ENCODE measurements around the gene CMAS. TPM values are rescaled to one million over a fixed set of nuclear protein-coding genes. Genes with fewer than 3 reads are reported as not detected.

Gene CMAS
- total and polyA plus RNA-seq, 2 of the 8 experiments (the other 6 are each of a cell fraction or from before 2014, with no cell fraction given): 13.2 to 59.8 TPM

DNA sequence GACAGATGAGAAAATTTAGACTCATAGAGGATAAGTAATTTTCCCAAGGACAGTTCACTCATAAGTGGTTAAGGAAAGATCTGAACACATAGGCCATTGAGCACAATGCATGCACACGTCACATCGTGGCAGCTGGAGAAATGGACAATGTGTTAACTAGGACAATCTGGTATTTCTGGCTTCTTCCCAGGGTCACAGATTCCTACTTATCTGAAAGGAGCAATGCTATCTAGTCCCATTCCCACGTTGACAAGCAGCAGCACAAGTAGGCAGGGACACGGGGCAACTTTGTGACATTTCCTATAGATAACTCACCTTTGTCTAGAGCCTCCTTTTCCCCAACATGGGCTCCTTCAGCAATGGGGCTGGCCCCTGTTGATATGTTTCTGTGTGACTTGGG, 6.7 kb upstream of the CMAS start:
- Histone ChIP-seq H4K20me1 (replicated peaks in 1 of 2; ENCODE audit: control insufficient read depth in 1 of 2, insufficient read depth in 2 of 2, low read length in 2 of 2) (no peaks in the 10 kb centered on the region), H3K9me3 (ENCODE audit: insufficient read depth in 2 of 2, low read depth in 1 of 2, low read length in 1 of 2) (no peaks in the 10 kb centered on the region), H3K27me3 (replicated peaks in 1 of 4; ENCODE audit: control insufficient read depth in 3 of 4, extremely low read depth in 1 of 4, insufficient read depth in 3 of 4, low read length in 3 of 4) (no peaks in the 10 kb centered on the region), H3K56ac (replicated peaks; ENCODE audit: insufficient read length, low read depth, low read length) (no peak overlapping the region), H2BK120ac (replicated peaks; ENCODE audit: low read depth, low read length) (no peak overlapping the region), H4K91ac (replicated peaks; ENCODE audit: insufficient read length, low read length) (no peak overlapping the region), H3K14ac (ENCODE audit: insufficient read length) (no peak overlapping the region), H4K5ac (ENCODE audit: insufficient read length, low read depth, low read length) (no peak overlapping the region), H3K4me1 (replicated peaks in 1 of 4; ENCODE audit: control insufficient read depth in 3 of 4, insufficient read depth in 4 of 4, low read length in 3 of 4) (no peaks in the 10 kb centered on the region), H2AFZ (ENCODE audit: low read length) (no peak overlapping the region), H2BK5ac (ENCODE audit: low read depth, low read length) (no peak overlapping the region), H2BK20ac (ENCODE audit: low read length) (no peak overlapping the region), H2BK15ac (ENCODE audit: low read length) (no peak overlapping the region), H3K23me2 (ENCODE audit: low read depth, low read length) (no peaks in the 10 kb centered on the region), H3K23ac (ENCODE audit: insufficient read length) (no peak overlapping the region), H3K18ac (ENCODE audit: extremely low read depth, low read length) (no peak overlapping the region), H3K4me2 (ENCODE audit: insufficient read depth in 1 of 2, low read depth in 2 of 2, low read length in 2 of 2) (no peak overlapping the region), H3K79me2 (ENCODE audit: control insufficient read depth in 1 of 2, insufficient read depth in 2 of 2, low read length in 2 of 2) (no peaks in the 10 kb centered on the region), H2BK12ac (ENCODE audit: low read depth, low read length) (no peak overlapping the region), H3K4ac (replicated peaks; ENCODE audit: insufficient read length, low read depth, low read length) (no peak overlapping the region), H3K79me1 (ENCODE audit: low read depth, low read length) (no peaks in the 10 kb centered on the region), H3K4me3 (ENCODE audit: extremely low read depth in 1 of 4, insufficient read depth in 2 of 4, low read depth in 3 of 4, low read length in 4 of 4) (no peak overlapping the region), H3K36me3 (ENCODE audit: control insufficient read depth in 2 of 4, insufficient read depth in 4 of 4, low read length in 3 of 4) (no peaks in the 10 kb centered on the region), H3K27ac (ENCODE audit: low read depth, low read length) (no peak overlapping the region), H2AK5ac (ENCODE audit: low read depth, low read length) (no peak overlapping the region), H3K9ac (replicated peaks in 1 of 4; ENCODE audit: extremely low read depth in 1 of 4, low read depth in 3 of 4, low read length in 3 of 4) (no peak overlapping the region), H4K8ac (ENCODE audit: extremely low read depth, insufficient read depth, low read length) (no peak overlapping the region)
- FAIRE-seq (no peak), DNase-seq (ENCODE audit: low read depth in 1 of 2, low spot score in 2 of 2) (no peak)
- 72% methylated on average over 4 of the region's 4 CpGs; no CpG with 5 or more reads in 1 of the 2 experiments for WGBS, 2 experiments (ENCODE audit: extremely low coverage in 1 of 2, insufficient coverage in 1 of 2, insufficient read length in 1 of 2, insufficient replicate concordance in 2 of 2, low coverage in 1 of 2, low lambda C conversion rate in 2 of 2, missing lambda C conversion rate in 1 of 2)
- CTCF ChIA-PET (ENCODE audit: partially characterized antibody): no interaction called here
- POLR2A ChIA-PET (ENCODE audit: partially characterized antibody): no interaction called here
- TF ChIP-seq GABPA (IDR thresholded peaks at IDR 0.05; ENCODE audit: borderline replicate concordance, insufficient read depth, low read length) (no peak), CTBP2 (IDR thresholded peaks at IDR 0.05; ENCODE audit: borderline replicate concordance, insufficient read depth, insufficient read length, low read length) (no peak), ASH2L (IDR thresholded peaks at IDR 0.05; ENCODE audit: low read length) (no peak), TBP (IDR thresholded peaks at IDR 0.05; ENCODE audit: low read depth, low read length) (no peak), CBX8 (IDR thresholded peaks at IDR 0.05; ENCODE audit: borderline replicate concordance, low read depth, low read length) (no peak), RBBP5 (IDR thresholded peaks at IDR 0.05; ENCODE audit: borderline replicate concordance, low read depth, low read length) (no peak), SIRT6 (IDR thresholded peaks at IDR 0.05; ENCODE audit: low read length) (no peak), KDM1A (IDR thresholded peaks at IDR 0.05; ENCODE audit: borderline replicate concordance, low read length) (no peak), EP300 (IDR thresholded peaks at IDR 0.05; ENCODE audit: borderline replicate concordance in 1 of 2, low read depth in 2 of 2, low read length in 2 of 2) (no peak)
- TF ChIP-seq, protein P1, sequence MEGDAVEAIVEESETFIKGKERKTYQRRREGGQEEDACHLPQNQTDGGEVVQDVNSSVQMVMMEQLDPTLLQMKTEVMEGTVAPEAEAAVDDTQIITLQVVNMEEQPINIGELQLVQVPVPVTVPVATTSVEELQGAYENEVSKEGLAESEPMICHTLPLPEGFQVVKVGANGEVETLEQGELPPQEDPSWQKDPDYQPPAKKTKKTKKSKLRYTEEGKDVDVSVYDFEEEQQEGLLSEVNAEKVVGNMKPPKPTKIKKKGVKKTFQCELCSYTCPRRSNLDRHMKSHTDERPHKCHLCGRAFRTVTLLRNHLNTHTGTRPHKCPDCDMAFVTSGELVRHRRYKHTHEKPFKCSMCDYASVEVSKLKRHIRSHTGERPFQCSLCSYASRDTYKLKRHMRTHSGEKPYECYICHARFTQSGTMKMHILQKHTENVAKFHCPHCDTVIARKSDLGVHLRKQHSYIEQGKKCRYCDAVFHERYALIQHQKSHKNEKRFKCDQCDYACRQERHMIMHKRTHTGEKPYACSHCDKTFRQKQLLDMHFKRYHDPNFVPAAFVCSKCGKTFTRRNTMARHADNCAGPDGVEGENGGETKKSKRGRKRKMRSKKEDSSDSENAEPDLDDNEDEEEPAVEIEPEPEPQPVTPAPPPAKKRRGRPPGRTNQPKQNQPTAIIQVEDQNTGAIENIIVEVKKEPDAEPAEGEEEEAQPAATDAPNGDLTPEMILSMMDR (IDR thresholded peaks at IDR 0.05; ENCODE audit: control extremely low read depth in 1 of 3, insufficient read depth in 1 of 3, low read depth in 1 of 3, low read length in 3 of 3): no peak
- TF ChIP-seq, protein P2, sequence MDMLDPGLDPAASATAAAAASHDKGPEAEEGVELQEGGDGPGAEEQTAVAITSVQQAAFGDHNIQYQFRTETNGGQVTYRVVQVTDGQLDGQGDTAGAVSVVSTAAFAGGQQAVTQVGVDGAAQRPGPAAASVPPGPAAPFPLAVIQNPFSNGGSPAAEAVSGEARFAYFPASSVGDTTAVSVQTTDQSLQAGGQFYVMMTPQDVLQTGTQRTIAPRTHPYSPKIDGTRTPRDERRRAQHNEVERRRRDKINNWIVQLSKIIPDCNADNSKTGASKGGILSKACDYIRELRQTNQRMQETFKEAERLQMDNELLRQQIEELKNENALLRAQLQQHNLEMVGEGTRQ (IDR thresholded peaks at IDR 0.05; ENCODE audit: low read length): no peak
